Measurements from ENCODE around the gene MAPT.
"Not testable (repeated sequence)": the region's sequence is repeated elsewhere in the genome, so short reads cannot be mapped to it uniquely, and the experiment has no call there.

Gene MAPT

DNA sequence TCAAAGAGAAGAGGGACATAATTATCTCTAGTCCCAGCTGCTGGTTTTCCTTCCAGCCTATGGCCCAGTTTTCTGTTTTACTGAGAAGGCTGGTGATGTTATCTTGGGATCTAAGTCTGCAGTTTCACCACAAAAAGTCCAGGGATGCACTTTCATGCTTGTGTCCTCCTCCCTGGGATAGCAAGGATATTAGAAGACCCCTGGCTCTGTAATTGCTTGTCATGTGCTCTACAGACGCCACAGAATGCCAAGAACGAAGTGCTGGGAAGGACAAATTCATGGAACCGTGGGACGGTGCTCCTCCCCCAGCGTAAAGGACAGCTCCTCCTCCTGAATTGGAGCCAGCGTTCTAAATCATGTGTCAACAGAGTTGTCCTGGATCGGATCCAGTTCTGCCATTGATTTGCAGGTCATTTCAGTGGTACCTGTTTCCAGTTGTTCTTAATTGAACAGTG is 8.6 kb downstream of the MAPT start:
- DNase-seq = no peak

DNA sequence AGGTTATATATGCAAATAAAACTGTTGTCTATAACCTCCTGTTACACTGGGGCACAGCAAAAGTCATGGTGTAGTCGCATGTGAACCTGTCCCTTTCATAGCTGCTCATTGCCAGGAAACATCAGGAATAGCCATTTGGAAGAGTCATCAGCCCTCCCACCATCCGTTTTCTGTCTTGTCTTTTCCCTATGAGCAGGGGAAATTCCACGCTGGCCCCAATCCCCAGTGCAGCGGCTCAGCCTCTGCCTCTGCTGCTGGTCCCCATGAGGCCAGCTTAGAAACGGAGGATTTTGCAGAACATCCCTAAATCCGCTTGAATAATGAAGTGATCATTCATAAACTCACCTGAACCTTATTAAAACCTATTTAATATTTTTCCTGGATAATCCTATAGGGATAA is 10.5 kb downstream of the MAPT start:
- no peak for DNase-seq

DNA sequence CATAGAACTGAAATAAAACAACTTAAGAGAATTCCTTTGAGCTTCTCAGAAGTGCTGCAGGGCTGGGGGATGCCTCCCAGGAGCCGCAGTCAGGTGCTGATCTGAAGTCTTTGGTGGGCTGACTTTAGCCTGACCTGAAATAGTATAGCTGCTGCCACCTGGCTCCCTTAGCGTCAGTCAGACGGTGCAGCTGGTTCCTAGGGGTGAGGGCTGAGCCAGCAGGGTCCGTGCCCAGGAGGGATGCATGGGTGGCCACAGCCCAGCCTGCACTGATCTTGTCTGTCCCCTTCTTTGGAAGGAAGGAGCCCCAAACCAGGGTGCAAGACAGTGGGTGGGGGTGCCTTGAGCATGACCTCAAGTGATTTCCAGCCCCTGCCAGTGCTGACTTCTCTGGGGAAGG is 11.5 kb downstream of the MAPT start:
- no peak for DNase-seq

DNA sequence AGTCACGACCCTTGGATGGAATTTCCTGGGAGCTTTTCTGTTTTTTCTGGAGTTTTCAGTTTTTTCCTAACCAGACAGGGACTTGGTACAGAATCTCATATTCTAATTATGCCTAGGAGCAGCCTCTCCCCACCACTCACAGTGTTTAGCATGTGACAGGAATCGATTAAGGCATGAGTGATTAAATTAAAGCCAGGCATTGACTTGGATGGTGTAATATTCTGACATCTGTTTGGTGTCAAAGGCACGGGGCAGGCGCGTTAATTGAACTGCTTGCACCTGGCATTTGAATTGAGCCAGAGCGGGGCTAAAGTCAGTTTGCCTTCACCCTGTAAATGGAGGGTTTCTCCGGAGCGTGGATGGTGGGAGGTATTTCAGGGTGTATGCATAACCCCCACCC is 11.9 kb downstream of the MAPT start:
- DNase-seq = no peak

DNA sequence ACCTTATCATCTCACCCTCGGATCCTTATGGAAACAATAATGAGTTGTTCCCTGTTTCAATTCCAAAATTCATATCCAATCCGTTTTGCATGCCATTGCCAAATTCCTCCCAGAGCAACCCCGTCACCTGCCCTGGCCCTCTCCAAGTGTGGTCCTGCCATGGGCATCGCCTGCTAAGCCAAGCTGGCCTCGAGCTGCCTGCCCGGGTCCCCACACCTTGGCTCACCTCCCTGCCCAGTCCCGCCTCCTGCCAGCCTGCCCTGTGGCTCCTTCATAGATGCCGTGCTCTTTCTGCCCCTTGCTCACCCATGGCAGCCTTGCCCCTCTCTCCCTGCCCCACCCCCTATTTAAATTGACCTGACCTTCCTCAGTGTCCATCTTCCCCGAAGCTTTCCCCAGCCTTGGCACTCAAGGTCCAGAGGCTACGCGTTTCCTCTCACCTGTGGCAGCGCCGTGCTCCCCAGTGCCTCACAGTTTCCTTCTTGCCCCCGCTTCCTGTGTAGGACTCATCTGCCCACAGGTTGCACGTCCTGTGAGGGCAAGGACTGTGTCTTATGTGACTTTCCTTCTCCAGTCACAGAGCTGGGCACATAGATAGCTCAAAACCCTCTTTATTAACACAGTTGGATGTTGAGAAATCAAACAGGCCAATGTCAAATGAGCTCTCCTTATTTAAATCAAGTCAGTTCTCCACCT is 12.7 kb downstream of the MAPT start:
- DNase-seq = no peak

DNA sequence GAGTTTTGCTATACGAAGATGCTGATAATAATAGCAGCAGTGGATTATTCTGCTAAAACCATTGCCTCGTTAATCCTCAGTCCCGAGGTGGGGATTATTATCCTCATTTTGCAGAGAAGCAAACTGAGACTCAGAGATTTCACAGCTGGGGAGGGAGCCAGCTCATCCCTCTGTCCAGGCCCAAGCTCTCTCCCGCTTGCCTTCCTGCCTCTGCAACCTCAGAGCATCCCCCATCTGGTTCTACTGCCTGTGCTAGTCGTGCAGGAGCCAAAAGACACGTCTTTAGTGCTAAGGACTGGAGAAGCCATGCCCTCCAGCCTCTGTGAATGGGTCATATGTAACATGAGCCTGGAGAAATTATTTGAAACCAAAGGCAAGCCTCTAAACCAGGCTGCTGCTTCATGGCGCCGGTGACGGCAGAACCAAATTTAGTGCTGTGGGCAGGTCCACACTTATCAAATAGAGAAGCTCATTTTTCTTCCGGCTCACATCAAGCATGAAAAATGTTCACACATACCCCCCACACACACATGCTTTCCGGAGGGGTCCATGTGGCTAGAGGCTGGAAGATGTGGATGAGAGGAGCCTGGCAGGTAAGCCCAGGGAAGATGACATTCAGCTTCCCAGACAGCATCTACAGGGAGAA is 13.5 kb downstream of the MAPT start:
- DNase-seq = no peak

DNA sequence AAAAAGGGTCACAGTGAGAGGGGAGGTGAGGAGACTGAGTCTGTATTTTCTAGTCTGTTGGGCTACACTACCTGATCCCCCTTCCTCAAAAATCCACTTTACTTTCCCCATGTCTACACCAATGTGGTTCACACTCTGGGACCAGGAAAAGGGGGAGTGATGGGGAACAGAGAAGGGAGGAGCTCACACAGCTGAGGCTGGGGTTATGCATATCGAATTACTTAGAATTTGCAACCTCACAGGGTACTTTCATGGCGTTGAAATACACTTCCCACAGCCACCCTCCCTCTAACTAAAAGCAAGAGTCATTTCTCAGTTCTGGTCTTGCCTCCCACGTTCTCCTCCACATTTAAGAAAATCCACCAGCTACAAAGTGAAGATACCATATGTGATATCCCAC is 14.1 kb downstream of the MAPT start:
- no peak for DNase-seq

DNA sequence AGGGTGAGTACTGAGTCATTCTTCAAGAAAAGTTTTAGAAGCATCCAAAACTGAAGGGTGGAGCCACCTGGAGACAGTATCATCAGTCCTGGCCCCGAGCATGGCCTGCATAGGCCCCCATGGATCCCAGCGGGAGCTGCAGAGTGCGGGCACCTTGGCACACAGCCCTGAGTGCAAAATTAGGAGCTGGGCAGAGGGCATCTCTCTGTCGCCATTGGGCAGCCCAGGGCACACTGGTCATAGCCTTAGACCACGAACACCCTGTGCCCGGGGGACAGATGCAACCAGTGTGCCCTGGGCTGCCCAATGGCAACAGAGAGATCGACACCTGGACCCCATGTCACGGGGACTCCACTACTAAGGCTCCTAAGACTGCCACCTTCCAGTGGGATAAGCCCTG is 14.6 kb downstream of the MAPT start:
- no peak for DNase-seq

DNA sequence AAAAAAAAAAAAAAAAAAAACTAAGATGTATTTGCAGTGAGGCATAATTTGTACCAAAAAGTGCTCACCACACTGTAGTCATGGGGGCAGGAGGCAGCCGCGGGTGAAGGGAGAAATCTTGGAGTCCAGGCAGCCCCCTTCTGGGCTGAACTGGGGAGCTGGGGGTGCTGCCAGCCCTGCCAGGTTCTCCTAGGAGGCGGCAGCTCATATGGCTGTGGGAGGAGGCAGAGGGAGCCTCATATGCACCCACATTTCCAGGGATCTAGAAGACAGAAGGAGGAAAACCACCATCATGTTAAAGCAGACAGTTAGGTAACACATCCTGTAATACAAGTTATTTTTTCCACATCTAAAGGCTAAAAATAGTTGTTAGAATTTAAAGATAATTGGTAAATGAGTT is 16.3 kb downstream of the MAPT start:
- no peak for DNase-seq

DNA sequence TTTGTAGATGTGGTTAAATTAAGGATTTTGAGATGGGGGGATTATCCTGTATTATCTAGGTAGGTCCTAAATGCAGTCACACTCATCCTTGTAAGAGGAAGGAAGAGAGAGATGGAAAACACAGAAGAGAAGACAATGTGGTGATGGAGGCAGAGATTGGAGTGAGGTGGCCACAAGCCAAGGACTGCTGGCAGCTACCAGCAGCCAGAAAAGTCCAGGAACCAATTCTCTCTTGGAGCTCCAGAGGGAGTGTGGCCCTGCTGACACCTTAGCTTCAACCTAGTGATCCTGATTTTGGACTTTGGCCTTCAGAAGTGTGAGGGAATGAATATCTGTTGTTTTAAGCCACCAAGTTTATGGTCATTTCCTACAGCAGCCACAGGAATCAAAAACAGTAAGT is 18.0 kb downstream of the MAPT start:
- DNase-seq = no peak

DNA sequence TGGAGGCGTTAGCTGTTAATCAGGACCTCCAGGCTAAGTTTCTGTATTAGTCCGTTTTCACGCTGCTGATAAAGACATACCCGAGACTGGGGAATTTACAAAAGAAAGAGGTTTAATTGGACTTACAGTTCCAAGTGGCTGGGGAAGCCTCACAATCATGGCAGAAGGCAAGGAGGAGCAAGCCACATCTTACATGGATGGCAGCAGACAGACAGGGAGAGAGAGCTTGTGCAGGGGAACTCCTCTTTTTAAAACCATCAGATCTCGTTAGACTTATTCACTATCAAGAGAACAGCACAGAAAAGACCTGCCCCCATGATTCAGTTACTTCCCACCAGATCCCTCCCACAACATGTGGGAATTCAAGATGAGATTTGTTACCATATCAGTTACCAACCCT is 18.7 kb downstream of the MAPT start:
- DNase-seq = not testable (repeated sequence)

DNA sequence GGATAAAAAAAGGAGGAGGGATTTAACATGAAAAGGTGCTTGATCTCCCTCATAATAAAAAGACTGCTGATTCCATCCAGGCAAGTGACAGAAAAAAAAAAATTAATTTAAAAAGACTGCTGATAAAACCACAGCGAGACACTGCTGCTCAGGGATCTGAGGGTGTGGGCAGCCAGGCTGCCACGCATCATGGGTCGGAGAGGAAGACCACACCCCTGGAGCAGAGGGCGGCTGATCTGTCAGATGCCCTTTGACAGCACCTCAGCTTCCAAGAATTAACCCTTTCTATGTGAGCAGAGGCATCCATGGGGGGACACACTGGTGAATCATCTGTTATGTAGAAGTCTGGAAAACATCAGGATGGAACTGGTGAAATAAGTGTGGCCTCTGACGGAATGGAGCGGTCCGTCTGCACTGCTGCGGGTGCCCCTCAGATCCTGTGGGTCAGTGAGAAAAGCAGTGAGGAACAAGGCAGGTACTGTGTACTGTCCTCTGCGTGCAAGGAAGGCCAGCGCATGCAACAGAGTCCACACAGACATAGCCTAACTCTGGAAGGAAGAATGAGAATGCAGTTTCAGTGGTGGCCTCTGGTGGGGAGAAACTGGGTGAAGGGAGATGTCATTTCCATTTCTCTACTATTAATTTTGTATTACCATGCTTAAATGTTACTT is 19.8 kb downstream of the MAPT start:
- DNase-seq = no peak

DNA sequence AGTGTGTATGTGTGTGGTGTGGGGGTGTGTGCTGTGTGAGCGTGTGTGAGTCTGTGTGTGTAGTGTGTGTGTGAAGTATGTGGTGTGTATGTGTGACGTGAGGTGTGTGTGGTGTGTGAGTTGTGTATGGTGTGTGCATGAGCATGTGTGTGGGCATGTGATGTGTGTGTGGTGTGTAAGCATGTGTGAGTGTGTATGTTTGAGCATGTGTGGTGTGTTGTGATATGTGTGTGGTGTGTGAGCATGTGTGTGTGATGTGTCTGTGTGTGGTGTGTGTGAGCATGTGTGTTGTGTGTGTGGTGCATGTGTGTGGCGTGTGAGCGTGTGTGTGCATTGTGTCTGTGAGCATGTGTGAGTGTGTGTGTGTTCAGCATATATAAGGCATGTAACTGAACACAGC is 20.9 kb downstream of the MAPT start:
- DNase-seq = no peak

DNA sequence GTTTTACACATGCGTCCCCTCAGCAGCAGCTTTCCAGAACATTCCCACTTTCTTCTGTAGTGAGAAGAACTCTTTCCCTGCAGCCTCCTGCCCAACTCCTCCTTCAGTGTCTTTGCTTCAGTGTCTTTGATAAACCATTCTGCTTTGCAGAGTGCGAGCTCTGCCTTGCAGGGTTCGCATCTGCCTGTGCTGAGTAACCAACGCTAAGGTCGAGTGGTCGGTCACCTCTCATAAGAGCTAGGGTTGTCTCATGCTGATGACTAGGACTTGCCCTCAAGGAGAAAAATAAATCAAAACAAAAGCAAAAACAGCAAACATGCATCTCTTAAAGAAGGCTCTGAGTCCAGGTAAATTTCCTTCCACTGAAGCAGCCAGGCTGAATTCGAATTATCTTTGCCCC is 22.7 kb downstream of the MAPT start:
- DNase-seq = no peak

DNA sequence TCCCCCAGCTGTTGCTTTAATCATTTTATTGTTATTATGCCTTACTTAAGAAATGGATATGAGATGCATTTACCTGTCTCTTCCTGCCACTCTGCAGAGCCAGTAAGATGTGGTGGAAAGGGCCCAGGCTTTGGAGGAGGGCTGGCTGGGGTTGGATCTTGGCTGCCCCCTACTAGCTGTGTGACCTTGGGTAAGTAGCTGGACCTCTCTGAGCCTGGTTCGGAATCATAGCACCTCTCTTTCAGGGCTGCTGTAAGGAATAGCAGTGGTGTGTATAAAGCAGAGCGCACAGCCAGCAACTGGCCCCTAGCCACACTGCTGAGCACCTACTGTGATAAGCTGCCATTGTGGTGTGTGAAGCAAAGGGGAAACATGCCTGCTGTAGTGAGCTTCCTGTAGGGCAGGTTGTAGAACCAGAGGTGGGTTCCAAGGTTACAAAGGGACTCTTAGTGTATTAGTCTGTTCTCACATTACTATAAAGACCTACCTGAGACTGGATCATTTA is 23.9 kb downstream of the MAPT start:
- DNase-seq = no peak

DNA sequence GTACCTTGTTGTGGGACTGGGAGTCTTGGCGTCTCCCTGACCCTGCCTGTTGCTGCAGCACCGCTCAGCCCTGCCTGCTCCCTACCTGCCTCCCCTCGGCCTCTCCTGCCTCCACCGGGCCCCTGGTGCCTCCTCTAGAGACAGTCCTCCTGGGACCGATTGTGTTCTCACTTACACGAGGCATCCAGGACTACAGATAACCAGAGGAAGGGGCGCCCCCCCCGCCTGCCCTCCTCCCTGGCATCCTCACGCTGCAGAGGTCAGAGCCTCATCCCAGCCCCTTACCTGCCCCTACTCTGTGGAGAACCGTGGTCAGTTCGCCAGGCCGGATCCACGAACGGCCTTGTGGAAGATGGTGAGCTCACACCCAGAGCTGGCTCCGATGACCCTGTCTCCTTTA is 24.8 kb downstream of the MAPT start:
- DNase-seq = no peak

DNA sequence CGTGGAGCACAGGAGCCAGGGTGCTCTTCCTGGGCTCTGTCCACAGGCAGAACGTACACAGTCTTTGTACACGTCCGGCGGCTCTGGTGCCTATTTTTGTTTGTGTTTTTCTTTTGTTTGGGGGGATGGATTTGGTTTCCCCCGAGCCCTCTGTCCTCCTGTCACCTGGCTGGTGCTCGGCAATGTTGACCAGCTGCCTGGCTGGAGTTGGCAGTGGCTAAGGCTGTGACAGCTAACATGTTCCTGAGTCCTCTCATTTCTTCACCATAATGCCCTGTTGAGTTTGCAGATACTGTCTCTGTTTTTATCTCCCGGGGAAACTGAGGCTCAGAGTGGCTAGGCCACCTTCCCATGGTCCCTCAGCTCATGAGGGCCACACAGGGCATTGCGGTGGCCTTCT is 25.7 kb downstream of the MAPT start:
- DNase-seq = no peak

DNA sequence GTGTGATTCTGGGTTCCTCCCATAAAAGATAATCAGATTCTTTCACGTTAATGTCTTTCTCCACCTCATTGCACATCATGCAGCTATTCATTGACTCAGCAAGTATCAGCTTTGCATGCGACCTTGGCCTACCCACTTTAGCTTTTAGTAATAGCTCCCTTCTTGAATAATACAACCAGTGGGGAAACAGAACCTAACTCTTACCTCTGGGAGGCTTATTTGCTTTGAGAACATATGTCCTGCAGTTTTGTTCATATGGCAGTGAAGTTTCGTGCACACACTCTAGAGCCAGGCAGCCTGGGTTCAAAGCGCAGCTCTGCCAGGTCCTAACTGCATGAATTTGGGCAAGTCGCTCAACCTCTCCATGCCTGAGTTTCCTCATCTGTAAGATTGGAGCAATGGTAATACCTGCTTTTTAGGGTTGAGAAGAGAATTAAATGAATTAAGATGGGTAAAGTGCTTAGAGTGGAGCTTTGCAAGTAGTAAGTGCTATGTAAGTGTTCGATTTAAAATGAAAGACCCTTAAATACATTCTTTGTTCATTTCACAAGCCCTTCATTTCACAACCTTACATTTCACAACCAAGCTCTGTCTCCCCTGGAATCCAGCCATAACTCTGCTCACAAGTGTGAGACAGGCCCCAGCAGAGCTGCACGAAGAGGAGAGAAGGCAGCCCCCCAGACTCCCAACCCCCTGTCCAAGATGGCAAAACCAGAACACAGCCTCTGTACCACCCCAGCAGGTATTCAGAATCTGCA is 29.3 kb downstream of the MAPT start:
- no peak for DNase-seq

DNA sequence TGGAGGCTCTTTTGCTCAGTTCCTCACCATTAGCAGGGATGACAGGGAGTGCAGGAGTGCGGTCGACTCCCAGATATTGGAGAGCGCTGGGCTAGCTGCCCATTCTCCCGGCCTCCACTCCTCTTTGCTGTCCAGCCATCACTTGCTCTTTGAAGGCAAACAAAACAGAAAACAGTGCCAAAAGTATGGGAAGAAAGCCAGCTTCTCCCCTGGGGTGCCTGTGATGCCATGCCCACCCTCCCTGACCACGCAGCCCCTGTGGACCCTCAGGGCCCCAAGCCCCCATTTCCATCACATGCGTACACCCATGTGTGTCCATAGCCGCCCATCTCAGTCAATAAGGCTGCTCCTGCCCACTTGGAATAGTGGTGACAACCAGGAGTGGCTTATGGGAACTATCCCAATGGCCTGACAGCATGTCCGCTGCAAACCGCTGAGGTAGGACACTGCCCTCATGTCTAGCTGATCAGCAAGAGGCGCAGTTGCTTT is 30.0 kb downstream of the MAPT start:
- DNase-seq = no peak

DNA sequence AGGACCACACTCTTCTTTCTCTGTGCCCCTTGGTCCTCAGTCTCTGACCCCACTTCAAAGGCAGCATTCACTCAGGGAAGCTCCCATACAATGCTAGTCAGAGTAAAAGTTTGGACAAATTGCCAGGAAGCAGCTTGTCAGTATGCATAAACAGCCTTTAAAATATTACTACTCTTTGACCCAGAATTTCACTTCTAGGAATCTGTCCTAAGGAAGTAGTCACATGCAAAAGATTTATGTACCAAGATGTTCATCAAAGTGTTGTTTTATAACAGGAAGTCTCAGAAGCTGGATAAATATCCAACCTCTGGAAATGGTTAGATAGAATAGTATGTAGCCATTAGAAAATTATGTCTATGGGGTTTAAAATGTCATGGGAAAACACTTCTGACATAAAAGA is 31.0 kb downstream of the MAPT start:
- no peak for DNase-seq

DNA sequence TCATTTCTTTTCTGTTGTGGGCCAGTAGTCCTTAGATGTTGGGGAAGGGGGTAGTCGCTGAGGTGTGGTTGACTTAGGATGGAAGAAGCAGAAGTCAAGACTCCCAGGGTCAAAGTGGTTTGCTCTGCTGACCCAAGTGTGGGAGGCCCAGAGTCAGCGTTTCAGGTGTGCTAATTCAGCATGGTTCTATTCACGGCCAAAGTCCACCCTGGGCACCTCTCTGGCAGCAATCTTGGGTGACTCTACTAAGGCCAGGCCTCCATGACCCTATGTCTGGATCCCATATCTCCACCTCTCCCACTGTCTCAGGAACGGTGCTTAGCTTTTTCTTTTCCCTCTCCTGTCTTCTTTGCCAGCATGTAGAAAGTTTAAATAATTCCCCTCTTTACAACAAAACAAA is 32.9 kb downstream of the MAPT start:
- DNase-seq = no peak

DNA sequence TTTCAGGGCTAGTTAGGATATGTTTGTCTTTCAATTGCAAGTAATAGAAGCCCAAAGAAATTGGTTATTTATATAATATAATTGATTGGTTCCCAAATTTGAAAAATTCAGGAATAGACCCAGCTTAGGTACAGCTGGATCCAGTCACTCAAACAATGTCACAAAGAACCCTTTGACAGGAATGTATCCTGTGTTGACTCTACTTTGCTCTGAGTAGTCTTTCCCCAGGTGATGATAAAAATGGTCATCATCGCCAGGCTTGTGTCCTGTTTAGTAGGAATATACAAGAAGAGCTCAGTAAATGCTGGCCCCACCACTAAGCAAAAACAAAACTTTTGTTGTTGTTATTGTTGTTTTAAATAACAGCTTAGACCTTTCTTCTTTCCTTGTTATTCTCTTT is 35.0 kb downstream of the MAPT start:
- DNase-seq = no peak

DNA sequence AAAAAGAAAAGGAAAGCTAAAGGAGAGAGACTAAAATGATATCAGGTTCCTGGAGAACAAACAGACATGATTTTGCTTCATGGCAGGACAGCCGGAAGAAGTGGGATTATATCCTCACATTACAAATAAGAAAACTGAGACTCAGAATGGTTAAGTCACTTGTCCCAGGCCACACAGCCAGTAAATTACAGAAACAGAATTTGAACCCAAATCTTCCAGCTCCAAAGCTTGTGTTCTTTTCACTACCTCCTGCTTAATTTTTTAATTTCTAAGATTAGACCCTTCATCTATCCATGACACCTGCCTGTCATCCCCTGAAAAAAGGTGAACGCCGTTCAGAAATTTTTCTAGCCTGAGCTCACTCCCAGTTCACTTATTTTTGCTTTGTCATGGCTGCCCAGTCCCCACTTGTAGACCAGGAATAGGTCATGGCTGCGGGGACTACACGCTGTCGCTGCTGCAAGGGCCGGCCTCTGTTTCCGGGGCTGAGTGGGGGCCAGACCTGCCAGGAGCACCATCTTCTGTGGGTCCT is 36.1 kb downstream of the MAPT start:
- no peak for DNase-seq

Measured in T-helper 9 cell (primary cell).